Mammary epithelial cell (primary cell): ENCODE measurements around the gene SEC61G.

Experiments
- EZH2 ChIP-seq: IDR thresholded peaks from 2 replicates; pipeline ENCODE4 v1.6.1; 2012; ENCODE audit warnings: low read length, inconsistent platforms, borderline replicate concordance
- TF ChIP-seq, protein P1 (sequence below), 2 donors: IDR thresholded peaks in 1 of 2; conservative IDR thresholded peaks in 1 of 2; 2 replicates each; pipeline ENCODE4 v1.5.1; 2011 to 2012; ENCODE audit warnings: inconsistent platforms in 2 of 2, low read length in 2 of 2, mild to moderate bottlenecking in 2 of 2, control low read depth in 1 of 2, low read depth in 1 of 2; ENCODE audit not compliant: insufficient read depth in 1 of 2; ENCODE audit errors: extremely low read depth in 1 of 2

DNA sequence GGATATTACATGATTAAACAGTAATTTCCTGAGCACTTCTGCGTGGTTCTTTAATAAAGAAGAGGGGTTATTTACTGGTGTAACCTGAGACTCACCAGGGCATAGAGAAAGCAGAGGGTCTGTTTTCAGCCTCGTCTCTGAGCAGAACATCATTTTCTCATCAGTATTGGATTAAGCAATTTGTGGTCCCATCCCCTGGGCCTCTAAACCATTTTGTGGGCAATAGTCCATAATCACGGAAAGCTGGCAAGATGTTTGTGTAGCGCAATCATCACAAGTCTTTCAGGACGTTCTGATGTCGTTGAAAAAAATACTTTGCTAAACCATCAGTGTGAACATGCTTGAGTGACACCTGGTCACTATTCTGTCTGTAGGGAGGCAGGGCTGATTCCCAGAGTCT lies 37.1 kb upstream of the SEC61G start:
- TF ChIP-seq, protein P1, sequence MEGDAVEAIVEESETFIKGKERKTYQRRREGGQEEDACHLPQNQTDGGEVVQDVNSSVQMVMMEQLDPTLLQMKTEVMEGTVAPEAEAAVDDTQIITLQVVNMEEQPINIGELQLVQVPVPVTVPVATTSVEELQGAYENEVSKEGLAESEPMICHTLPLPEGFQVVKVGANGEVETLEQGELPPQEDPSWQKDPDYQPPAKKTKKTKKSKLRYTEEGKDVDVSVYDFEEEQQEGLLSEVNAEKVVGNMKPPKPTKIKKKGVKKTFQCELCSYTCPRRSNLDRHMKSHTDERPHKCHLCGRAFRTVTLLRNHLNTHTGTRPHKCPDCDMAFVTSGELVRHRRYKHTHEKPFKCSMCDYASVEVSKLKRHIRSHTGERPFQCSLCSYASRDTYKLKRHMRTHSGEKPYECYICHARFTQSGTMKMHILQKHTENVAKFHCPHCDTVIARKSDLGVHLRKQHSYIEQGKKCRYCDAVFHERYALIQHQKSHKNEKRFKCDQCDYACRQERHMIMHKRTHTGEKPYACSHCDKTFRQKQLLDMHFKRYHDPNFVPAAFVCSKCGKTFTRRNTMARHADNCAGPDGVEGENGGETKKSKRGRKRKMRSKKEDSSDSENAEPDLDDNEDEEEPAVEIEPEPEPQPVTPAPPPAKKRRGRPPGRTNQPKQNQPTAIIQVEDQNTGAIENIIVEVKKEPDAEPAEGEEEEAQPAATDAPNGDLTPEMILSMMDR (conservative IDR thresholded peaks at IDR 0.05 in 1 of 2, IDR thresholded peaks at IDR 0.05 in 1 of 2; ENCODE audit: extremely low read depth in 1 of 2, insufficient read depth in 1 of 2, low read depth in 1 of 2, low read length in 2 of 2), result no peak
- no peak for TF ChIP-seq EZH2
